HG03565 (cell line): Measurements from ENCODE around the gene ARHGDIB.

Source experiments
- ATAC-seq: cut with Tn5 transposase; IDR thresholded peaks from one replicate; pipeline ENCODE4 v1.9.1; 2021; ENCODE audit warnings: mild to moderate bottlenecking, moderate library complexity; ENCODE audit not compliant: unreplicated experiment

The ARHGDIB gene

DNA sequence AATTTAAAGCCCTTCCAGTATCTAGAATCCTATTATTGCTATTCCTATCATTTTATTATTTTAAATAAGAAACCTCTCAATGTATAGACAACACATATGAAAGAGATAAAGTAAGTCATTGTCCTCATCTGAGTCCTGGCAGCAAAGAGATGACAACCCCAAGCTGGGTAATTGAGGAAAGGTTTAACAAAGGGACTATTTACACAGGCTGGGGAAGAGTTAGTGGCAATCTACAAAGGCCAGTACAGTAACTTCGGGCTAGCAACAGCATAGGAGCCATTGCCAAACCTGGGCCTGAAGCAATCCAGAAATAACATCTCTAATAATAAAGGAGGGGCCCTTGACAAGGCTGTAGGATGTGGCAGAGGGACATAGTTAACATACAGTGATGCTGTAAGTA lies 22.6 kb upstream of the ARHGDIB start:
- ATAC-seq: no peak

DNA sequence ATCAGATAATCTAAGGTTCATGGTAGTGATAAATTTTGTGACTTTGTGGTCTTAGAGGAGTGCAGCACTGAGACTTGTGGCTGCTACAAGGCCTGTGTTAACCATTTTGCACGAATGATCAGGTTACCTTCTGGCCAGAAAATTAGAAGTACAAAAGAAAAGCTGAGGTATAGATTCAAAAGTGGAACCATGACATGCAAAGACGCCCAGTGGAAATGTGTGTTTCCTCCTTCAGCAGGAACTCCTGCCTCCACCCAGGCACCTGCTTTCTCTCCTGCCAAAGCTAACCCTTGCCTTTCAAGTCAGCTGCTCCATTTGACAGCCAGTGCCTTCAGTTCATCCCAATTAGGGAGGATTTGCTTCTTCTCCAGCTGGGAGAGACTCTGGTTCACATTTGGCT lies 21.6 kb upstream of the ARHGDIB start:
- ATAC-seq: no peak

DNA sequence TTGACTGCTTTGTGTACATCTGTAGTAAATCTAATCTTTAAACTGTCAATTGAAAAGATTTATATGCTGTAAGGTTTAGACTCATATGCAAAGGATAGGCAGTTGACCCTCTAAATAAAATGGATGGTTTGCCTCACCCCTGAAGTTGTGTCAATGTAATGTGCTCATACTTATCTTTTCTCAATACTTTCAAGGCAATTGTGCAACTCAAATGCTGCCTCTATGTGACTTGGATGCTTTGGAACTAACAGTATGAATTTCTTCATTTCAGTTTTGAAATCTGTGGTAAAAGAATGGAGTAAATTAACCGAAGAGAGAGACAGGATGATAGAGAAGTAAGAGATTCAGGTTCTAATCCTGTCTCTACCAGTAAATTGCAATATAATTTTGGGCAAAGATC lies 21.2 kb upstream of the ARHGDIB start:
- no peak for ATAC-seq

DNA sequence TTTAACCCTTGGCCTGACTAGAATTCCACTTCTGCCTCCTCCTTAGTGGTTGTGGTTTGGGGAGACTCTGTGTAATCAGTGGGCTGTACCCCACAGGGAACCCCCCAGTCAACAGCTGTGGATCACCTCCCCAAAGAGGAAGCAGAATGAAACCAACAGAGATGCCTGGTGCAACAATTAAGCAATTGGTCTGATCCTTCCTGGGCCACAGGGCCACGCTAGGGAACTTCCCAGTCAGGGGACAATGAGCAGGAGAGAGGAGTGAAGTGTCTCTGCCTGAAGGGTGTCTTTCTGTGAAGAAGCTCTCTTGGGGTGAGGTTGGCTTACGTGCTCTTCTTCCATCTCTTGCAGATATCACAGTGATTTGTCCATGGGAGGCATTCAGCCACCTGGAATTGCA lies 19.6 kb upstream of the ARHGDIB start:
- no peak for ATAC-seq

DNA sequence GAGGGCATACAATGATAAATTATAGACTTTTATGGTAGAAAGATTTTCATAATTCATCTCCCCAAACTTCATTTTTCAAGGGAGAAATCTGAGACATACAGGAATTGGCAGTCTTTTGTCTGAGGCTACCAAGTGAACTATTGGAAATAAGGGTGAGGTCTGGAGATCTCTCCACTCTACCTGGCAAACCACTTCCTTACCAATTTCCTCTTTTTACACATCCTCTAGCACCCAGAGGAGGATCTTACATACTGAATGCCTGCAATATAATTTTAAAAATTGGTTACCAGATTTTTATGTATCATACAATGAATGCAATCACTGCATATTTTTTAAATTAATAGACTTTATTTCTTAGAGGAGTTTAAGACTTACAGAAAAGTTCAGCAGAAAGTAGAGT lies 18.1 kb upstream of the ARHGDIB start:
- no peak for ATAC-seq

DNA sequence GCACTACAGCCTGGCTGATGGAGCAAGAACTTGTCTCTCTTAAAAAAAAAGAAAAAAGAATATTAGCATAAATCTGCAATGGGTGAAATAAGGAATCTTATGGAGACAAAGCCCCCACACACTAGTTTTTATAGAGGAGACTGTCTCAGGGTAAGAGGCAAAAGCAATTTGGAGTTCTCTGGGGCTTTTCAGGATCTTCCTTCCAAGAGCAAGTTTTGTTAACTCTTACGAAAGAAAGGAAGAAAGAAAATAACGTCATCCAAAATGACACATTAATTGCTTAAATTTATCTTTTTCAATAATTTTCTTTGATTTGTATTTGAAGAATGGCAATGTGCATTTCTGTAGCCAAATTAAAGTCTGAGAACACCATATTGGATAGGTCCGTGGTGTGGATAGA lies 15.3 kb upstream of the ARHGDIB start:
- no peak for ATAC-seq

DNA sequence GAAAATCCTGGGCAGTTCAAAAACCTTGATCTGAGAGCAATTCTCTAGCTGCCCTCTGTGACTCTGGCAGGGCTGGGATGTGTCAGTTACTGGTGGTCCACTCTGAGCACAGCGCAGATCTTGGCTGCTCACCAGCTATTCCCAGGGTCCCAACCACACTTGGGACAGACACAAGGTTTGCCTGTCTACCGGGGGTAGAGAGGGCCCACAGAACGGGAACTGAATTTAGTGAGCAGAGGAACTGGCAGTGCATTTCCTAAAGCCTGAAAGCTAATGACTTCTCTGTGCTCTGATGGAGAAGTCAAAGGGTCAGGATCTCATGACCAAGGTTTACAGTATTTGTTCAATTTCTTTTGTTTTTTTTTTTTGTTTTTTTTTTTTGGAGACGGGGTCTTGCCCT lies 14.1 kb upstream of the ARHGDIB start:
- ATAC-seq: no peak

DNA sequence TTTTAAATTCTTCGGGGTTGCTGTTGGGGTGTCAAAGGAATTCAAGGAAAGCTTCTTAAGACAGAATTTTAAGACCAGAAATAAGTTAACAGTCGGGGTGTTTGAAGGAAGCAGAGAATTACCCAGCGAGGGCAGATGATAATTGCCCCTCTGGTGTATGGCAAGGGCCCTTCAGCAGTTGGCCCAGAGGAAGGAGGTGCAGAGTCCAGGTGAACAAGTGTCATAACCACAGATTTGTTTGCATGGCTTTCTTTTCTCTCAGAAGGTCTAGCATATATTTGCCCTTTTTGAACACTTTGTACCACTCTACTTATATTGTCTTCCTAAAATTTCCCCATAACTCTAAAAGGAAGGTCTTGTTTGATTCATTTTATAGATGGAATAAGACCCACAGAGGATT lies 13.2 kb upstream of the ARHGDIB start:
- no peak for ATAC-seq

DNA sequence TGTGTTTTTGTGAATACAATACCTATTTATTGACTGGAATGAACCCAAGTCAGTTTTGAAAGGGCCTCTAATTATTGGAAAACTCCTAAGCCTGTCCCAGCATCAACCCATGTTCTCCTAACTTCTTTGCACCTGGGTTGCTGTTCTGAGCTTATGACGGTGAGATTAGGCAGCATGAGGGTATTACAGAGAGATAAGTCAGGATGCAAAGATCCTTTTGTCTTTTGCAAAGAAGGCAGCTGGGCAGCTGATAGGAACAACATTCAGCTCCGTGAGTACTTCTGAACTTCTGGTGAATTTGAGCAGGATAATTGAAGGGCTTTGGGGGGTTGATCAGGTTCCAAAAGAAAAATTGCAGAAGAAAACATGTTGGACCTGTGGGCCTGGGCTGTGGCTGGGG lies 11.4 kb upstream of the ARHGDIB start, which contains the start of gene PDE6H:
Gene PDE6H, plus strand, starts transcription at position 227 of the 400 bp plus-strand sequence. CDS start 4,971 bp downstream, outside the sequence.
- no peak for ATAC-seq

DNA sequence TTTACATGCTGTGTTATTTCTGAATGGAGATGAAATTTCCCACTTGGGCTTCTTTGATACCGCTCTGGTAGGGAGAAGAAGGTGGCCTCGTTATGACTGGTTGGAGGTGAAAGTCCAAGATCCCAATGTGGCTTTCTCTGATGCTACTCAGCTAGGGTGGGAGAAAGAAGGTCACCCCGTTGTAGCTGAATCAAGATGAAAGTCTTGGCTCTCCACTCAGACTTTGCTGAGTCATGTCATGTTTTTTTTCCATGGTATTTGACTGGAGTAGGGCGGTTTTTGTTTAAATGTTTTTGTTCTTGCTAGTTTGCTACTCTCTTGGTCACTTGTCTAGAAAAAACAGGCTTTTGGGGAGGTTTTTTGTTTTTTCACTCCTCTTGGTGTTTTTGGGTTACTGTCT lies 9.1 kb upstream of the ARHGDIB start:
- no peak for ATAC-seq

DNA sequence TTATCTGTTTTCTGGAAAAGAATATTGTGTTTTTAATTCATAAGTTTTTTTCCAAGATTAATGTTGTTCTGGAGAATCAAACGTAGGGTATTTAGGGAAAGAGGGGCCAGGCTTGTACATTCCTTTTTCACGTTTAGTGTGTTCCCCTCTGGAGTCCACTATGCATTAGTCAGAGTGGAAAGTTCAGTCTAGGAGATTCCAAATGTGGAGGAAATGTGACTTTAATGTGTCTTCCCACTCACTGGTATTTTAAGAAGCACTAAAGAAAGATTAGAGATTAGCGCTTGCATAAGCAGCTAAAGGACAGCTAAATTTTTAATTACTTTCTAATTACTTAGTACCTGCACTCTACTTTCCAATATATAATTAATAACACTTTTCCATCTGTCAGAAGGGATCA lies 7.1 kb upstream of the ARHGDIB start:
- no peak for ATAC-seq

DNA sequence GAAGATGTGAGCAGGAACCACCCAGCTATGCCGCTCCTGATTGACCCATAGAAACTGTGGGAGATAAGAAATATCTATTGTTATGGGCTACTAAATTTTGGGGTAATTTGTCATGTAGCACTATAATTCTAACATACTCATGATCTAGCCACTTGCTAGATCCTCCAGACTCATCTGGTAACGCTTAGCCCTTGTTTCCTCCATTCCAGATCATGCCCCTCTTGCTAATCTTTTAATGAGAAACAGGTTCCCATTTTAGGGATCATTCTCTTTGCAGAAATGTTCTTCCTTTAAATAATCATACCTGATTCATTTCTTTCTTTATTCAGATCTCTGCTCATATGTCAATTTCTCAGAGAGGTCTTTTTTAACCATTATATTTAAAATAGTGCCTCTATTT lies 3.8 kb upstream of the ARHGDIB start:
- no peak for ATAC-seq

DNA sequence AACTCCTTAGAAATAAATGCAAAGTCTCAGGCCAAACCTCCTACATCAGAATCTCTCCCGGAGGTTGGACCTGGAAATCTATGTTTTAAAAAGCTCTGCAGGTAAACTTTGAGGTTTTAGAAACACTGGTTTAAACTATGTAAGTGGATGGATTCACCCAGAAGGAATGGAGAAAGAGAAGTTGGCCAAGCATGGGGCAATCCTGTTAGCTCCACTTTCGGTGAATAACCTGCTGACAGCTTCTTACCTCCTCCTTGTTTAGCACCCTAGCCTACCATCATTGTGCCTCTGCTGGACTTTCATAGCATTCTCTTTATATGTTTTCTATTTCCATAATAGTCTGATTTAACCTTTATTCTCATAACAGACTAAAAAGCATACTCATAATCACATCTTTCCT lies 3.0 kb upstream of the ARHGDIB start:
- no peak for ATAC-seq

DNA sequence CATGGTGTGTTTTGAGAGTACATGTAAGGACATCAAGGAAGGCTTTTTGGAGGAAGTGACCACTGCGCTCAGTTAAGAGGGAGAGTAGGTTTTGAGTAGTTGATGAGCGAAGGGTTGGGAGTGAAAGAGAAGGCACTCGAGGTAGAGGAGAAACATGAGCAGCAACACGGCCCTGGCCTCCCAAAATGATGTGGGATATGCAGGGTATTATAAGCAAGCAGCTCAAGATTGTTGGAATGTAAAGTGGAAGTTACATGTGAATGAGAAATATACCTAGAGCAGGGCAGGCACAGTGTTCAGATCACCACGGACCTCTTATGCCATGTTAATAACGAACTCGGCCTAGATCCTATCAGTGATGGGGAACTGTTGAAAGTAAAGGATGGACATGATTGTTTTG lies 2.1 kb upstream of the ARHGDIB start:
- ATAC-seq: no peak

DNA sequence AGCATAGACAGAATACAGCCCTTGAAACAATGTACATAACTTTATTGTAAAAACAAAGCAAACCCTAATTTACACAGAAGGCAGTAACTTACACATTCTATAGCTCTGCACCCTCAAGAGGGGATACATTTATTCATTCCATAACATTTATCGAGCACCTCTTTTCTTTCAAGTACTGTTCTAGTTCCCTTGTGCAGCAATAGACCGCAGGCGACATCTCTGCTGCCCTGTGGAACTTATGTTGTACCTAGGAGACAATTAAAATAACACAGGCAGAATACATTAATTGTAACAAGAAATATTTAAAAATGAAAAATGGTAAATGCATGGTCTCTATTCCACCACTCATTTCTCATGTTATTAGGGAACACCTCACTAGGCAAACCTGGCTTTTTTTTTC lies 1.4 kb upstream of the ARHGDIB start:
- no peak for ATAC-seq

DNA sequence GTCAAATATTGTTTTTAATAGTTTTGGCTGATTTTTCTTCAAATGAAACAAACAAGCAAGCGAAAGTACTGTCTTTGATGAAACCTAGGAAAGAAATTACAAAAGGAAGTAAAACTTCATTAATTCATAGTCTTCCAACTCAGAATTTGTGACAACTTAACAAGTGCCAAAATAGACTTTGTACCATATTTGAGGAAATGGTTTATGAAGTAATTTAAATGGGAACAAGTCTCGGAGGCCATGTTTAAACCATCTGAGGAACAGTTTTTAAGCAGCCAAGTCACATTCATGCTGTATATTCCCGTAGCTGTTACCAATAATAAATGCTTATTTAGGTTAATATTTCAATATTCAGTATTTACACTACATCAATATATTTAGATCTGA lies 745 bp upstream of the ARHGDIB start:
- no peak for ATAC-seq

DNA sequence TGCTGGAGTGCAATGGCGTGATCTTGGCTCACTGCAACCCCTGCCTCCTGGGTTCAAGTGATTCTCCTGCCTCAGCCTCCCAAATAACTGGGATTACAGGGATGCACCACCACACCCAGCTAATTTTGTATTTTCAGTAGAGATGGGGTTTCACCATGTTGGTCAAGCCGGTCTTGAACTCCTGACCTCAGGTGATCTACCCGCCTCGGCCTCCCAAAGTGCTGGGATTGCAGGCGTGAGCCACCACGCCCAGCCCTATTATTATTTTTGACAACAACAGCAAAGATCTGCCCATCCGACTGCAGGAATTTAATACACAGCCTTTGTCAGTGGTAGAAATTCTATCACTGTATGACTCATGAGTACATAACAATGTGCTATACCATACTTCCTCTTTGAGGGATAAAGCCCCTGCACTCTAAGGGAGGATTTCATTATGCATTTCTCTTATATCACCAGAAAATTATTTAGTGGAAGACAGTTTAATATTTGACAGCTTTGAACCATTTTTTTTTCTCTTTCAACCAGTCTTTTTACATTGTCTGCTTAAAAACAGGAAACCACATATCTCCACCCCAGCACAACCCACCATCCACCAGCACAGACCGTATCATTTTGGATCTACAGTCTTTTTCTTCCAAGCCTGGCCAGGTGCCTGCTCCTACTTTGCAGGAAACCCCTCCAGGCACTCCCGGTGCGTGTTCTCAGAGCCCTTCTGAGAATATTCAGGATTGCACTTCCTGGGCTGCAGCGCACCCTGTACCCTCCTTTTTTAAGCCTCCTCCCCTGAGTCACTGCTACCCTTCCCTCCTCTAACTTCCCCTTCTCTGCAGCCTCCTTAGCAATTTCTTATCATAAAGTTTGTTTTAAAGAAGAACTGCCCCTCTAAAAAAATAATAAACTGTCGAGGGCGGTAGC lies 594 bp downstream of the ARHGDIB start:
- peak; percentile 24 for ATAC-seq

DNA sequence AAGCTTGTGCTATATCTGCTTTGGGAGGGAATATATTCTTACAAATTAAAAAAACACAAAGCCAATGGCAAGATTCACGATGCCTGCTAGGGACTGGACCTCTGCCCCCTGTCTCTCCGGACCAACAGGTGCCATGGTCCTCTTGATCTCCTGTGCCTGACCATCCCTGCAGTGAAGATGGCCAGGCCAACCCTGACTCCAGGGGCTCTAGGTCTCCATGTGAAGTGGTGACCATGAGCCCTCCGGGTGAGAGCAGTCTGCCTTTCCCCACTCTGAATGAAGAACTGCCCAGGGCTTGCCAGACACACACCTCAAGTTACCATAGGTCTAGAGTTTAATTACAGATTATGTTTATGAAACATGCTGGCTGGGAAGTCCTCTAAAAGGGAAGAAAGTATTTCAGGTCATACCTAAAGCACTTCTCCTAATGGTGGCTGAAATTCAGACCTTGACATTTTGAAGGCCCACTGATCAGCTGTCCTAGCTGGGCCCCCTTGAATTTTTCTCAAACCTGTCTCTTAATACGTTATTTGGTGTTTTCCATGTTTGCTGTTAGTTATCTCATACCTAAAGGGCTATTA lies 1.4 kb downstream of the ARHGDIB start:
- no peak for ATAC-seq

DNA sequence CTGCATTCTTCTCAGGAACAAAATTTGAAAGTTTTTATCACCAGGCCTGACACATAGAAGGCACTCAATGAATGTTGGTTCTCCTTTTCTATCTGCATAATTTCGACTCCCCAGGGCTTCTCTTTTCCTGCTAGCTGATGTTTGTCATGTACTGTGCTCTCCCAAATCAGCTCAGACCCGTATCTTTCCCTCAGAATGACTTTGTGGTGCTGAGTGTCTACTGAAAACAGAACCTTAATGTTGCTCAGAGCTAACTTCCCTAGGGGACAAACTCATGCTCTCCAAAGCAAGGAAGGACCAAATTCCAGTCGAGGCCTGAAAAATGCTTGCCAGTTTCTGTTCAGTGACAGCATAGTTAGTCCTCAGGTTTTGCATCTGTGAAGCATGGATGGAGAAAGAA lies 1.9 kb downstream of the ARHGDIB start:
- ATAC-seq: no peak

DNA sequence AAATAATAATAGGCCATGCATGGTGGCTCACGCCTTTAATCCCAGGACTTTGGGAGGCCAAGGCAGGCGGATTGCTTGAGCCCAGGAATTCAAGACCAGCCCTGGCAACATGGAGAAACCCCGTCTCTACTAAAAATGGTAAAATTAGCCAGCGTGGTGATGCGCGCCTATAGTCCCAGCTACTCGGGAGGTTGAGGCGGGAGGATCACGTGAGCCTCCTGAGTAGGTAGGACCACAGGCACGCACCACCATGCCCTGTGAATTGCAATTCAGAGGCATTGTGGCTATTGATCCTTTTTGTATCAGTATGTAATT lies 2.3 kb downstream of the ARHGDIB start:
- no peak for ATAC-seq

DNA sequence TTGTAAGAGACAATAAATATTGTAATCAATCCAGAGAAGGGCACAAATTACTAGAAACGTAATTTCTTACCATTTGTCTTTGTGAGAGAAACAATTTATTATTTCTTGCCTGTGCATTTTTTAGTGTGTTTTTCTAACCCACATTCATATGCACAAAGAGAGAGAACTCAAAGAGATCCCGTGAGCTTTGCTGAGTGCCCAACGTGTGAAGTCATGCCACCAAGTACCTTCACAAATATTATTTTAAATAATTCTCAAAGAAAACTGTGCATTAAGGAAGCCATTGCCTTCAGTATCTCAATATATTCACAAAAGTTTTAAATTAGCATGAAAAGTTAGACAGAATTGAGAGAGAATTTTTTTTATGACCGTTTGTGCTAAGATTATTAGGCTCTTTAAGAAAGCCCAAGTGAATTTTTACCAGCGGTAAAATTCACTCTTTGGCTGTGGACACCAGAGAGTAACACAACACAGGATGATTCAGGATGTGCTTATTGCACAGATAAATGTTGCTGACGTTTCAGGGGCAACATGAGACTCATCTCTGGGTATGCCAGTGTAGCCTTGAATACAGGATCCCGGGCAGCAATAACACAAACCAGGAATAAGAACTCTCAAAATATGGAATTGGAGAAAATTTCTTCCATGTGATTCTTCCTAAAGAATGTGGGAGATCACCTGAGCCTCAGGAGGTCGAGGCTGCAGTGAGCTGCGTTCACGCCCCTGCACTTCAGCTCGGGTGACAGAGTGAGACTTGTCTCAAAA lies 2.9 kb downstream of the ARHGDIB start:
- ATAC-seq: no peak

DNA sequence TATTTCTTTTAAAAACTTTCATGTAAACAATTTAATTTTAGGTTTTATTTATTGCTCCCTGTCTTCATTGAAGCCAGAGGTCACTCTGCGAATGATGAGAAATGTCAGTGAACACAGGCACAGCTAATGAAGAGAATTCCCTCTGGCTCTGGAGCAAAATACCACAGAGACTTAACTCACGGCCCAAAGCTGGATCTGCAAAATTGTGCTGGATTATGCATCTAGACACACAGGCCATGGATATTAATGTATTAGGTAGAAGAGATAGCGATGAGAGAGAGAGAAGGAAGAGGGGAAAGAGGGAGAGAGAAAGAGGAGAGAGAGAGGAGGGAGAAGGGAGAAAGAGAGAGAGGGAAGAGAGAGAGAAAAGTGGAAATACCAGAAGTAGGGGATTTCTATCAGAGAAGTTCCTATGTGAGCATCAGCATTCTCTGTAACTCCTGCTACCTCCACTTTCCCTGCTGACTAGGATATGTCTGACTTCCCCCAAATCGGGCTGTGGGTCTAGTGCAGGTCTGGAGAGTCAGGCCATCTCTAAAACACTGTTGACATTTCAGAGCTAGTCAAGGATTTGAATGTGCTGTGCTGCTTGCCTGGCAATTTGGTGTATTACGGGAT lies 3.7 kb downstream of the ARHGDIB start:
- ATAC-seq: no peak
